WERI-Rb-1 (cell line): ENCODE measurements around the gene SMC6.

ENCODE experiments used
- DNase-seq: peaks from one replicate; pipeline ENCODE4 v3.0.0-alpha.2; 2020
- H3K27ac ChIP-seq: fragments of 250-450 bp; sonication (Bioruptor Pico); 2 replicates; pipeline ENCODE4 v1.5.1; 2020; ENCODE audit warnings: mild to moderate bottlenecking, moderate library complexity
- H3K27me3 ChIP-seq: fragments of 250-450 bp; sonication (Bioruptor Pico); 2 replicates; pipeline ENCODE4 v1.5.1; 2021; ENCODE audit warnings: mild to moderate bottlenecking, low read depth, moderate library complexity; ENCODE audit not compliant: insufficient read depth, severe bottlenecking
- H3K36me3 ChIP-seq: fragments of 250-450 bp; sonication (Bioruptor Pico); 2 replicates; pipeline ENCODE4 v1.5.1; 2020; ENCODE audit warnings: mild to moderate bottlenecking, moderate library complexity
- H3K4me3 ChIP-seq: 2 replicates; pipeline ENCODE4 v1.5.1; 2011; ENCODE audit warnings: low read depth, mild to moderate bottlenecking, control low read depth, low read length
- H3K9me3 ChIP-seq: fragments of 250-450 bp; sonication (Bioruptor Pico); 2 replicates; pipeline ENCODE4 v1.5.1; 2021; ENCODE audit warnings: mild to moderate bottlenecking, moderate library complexity; ENCODE audit not compliant: severe bottlenecking
- TF ChIP-seq, protein P1 (sequence below): IDR thresholded peaks from 2 replicates; pipeline ENCODE4 v1.5.1; 2011; ENCODE audit warnings: low read depth, mild to moderate bottlenecking, control low read depth, inconsistent platforms, low read length

SMC6 gene

GRCh38 chr2:17643031-17643615 lies 110.5 kb downstream of the SMC6 start:
- no peaks in the 10 kb centered on the region for H3K27me3 ChIP-seq
- no peak for DNase-seq
- TF ChIP-seq, protein P1, sequence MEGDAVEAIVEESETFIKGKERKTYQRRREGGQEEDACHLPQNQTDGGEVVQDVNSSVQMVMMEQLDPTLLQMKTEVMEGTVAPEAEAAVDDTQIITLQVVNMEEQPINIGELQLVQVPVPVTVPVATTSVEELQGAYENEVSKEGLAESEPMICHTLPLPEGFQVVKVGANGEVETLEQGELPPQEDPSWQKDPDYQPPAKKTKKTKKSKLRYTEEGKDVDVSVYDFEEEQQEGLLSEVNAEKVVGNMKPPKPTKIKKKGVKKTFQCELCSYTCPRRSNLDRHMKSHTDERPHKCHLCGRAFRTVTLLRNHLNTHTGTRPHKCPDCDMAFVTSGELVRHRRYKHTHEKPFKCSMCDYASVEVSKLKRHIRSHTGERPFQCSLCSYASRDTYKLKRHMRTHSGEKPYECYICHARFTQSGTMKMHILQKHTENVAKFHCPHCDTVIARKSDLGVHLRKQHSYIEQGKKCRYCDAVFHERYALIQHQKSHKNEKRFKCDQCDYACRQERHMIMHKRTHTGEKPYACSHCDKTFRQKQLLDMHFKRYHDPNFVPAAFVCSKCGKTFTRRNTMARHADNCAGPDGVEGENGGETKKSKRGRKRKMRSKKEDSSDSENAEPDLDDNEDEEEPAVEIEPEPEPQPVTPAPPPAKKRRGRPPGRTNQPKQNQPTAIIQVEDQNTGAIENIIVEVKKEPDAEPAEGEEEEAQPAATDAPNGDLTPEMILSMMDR = no peak

GRCh38 chr2:17640406-17640805 lies 113.2 kb downstream of the SMC6 start:
- DNase-seq = no peak
- no peaks in the 10 kb centered on the region for H3K9me3 ChIP-seq
- no peaks in the 10 kb centered on the region for H3K36me3 ChIP-seq
- TF ChIP-seq, protein P1 = no peak
- no peak overlapping the region for H3K4me3 ChIP-seq
- no peaks in the 10 kb centered on the region for H3K27me3 ChIP-seq
- H3K27ac ChIP-seq = no peak overlapping the region

More at GRCh38 chr2:17643031-17643615, 110.5 kb downstream of the SMC6 start:
- Histone ChIP-seq H3K9me3 (no peaks in the 10 kb centered on the region), H3K36me3 (no peaks in the 10 kb centered on the region), H3K27ac (no peak overlapping the region), H3K4me3 (no peak overlapping the region)

DNA sequence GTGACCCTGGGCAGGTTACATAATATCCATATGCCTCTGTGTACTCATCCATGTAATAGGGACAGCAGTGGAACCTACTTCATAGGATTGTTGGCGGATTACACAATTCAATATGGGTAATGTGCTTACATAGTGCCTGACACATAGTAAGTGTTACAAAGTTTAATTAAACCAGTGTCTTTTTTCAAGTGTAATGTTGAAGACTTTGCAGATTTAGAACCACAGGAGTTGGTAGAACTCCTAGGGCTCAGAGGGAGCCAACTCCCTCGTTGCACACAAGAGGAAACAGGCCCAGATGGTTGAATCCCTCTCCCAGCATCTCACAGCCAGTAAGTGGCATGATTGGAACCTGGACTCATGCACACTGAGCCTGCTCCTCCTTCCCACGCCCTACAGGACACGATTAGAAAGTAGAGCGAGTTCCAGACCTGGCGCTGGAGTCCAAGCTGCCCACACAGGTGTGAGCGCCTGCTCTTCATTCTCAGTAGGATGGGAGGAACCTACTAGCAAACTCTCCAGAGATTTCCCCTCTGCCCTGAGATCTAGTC lies 115.3 kb downstream of the SMC6 start:
- Histone ChIP-seq H3K36me3 (no peaks in the 10 kb centered on the region), H3K4me3 (no peak overlapping the region)
- TF ChIP-seq, protein P1 = no peak

DNA sequence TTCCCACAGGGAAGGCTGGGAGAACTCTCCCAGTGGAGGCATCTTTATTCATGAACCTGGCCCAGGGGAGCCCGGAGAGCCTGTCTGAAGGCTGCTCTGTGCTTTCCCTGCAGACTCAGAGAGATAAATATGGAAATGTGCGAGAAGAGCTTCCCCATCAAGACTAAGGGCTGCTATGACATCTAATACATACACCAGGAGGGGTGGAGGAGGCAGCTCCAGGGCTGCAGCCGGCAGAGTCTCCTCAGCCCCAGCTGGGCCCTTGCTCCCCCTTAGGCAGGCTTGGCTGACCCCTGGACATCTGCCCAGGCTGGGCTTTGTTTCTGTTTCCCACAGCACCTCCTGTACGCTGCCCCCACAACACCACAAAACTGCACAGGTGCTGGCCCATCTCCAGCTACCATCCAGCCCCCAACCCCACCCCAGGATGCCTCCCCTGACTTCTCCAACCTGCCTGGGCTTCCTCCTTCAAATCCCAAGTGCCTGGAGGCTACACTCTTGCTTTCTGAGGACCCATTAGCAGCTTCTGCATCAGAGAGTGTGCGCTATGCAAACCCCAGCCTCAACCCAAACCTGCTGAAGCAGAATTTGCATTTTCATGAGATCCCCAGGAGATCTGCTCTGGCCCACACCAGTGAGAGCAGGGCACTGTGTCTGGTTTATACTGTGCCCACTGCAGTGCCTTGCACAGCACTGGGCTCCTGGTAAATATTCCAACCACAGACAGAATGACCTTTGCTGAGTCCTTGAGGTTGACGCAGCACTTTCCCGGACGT lies 116.3 kb downstream of the SMC6 start:
- Histone ChIP-seq H3K27ac (no peak overlapping the region), H3K36me3 (no peaks in the 10 kb centered on the region), H3K4me3 (no peak overlapping the region), H3K27me3 (no peaks in the 10 kb centered on the region), H3K9me3 (no peaks in the 10 kb centered on the region)
- no peak for DNase-seq
- TF ChIP-seq, protein P1 = no peak

More for the DNA sequence above, 115.3 kb downstream of the SMC6 start:
- Histone ChIP-seq H3K9me3 (no peaks in the 10 kb centered on the region), H3K27me3 (no peaks in the 10 kb centered on the region), H3K27ac (no peak overlapping the region)
- DNase-seq = no peak

GRCh38 chr2:17636257-17636656 lies 117.4 kb downstream of the SMC6 start:
- H3K27ac ChIP-seq = no peak overlapping the region
- H3K9me3 ChIP-seq = no peaks in the 10 kb centered on the region
- no peaks in the 10 kb centered on the region for H3K27me3 ChIP-seq
- DNase-seq = no peak
- no peak overlapping the region for H3K4me3 ChIP-seq
- TF ChIP-seq, protein P1 = no peak
- H3K36me3 ChIP-seq = no peaks in the 10 kb centered on the region
